K562 (cell line): ENCODE data around the gene PCSK2. TPM values are rescaled to one million over a fixed set of nuclear protein-coding genes. Genes with fewer than 3 reads are reported as not detected.

Experiments used
- ATAC-seq: fragments of 200-7000 bp; cut with Tn5 transposase; 3 replicates; pipeline ENCODE4 v1.9.1; 2020; ENCODE audit warnings: moderate library complexity
- BruUV-seq: library from RNA; stranded (reverse); fragments of 400-500 nt; replicated peaks from 2 replicates; lab custom pipeline; 2021; lab: Mats Ljungman, UMichigan
- CTCF ChIA-PET: fragments of 300-600 bp; formaldehyde crosslinking; extraction: SDS; loops from one replicate; lab custom pipeline; 2021; ENCODE audit warnings: low intra/inter-chr PET ratio; lab: Yijun Ruan, JAX
- POLR2A ChIA-PET: fragments of 300-600, 350-650 bp; sonication (Branson Sonifier 250); formaldehyde crosslinking; extraction: SDS; loops from one replicate; lab custom pipeline; 2021; ENCODE audit warnings: antibody characterized with exemption, inconsistent platforms; lab: Yijun Ruan, JAX
- DNase-seq, 4 experiments: peaks; one replicate each; pipeline versions ENCODE4 v3.0.0 to v3.0.0-alpha.2; 2011 to 2018; ENCODE audit warnings: low spot score in 3 of 4, mixed read lengths in 3 of 4; ENCODE audit errors: extremely low read depth in 1 of 4
- FAIRE-seq: peaks from 2 replicates; lab custom pipeline; 2011; peaks lifted over from hg19 to GRCh38; lab: Jason Lieb, UNC
- H2AFZ ChIP-seq: 2 replicates; pipeline ENCODE4 v1.6.0; 2011; ENCODE audit warnings: low read depth, low read length, control low read depth, inconsistent platforms
- H3K27ac ChIP-seq: fragments of 200-600 bp; 3 replicates; pipeline ENCODE4 v1.8.0; 2011; ENCODE audit warnings: low read depth, mild to moderate bottlenecking, control low read depth, inconsistent platforms, low read length, moderate library complexity, mixed read lengths; ENCODE audit errors: extremely low read depth
- H3K27me3 ChIP-seq, 2 experiments: fragments of 300-600 bp in 1 of 2; 2 replicates in 1 of 2; 3 replicates in 1 of 2; pipeline versions ENCODE4 v1.6.0 to v1.8.0; 2011; ENCODE audit warnings: inconsistent platforms in 2 of 2, low read length in 2 of 2, mild to moderate bottlenecking in 1 of 2, mixed read lengths in 1 of 2, moderate library complexity in 1 of 2; ENCODE audit not compliant: control insufficient read depth in 2 of 2, insufficient read depth in 2 of 2
- H3K36me3 ChIP-seq: fragments of 300-600 bp; 3 replicates; pipeline ENCODE4 v1.8.0; 2011; ENCODE audit warnings: mild to moderate bottlenecking, low read length, inconsistent platforms; ENCODE audit not compliant: control insufficient read depth, insufficient read depth
- H3K4me1 ChIP-seq, 2 experiments: fragments of 200-600 bp in 1 of 2; replicated peaks in 1 of 2; 2 replicates in 1 of 2; 3 replicates in 1 of 2; pipeline versions ENCODE4 v1.5.1 to v1.8.0; 2011; ENCODE audit warnings: inconsistent platforms in 2 of 2, low read length in 2 of 2, mild to moderate bottlenecking in 1 of 2, mixed read lengths in 1 of 2, moderate library complexity in 1 of 2; ENCODE audit not compliant: control insufficient read depth in 2 of 2, insufficient read depth in 2 of 2
- H3K4me2 ChIP-seq: 2 replicates; pipeline ENCODE4 v1.6.1; 2011; ENCODE audit warnings: low read length, control low read depth, inconsistent platforms, mixed read lengths; ENCODE audit not compliant: insufficient read depth
- H3K4me3 ChIP-seq: fragments of 200-600 bp; sonication (generic), shearing (Covaris generic); 2 replicates; pipeline ENCODE4 v1.5.1; 2016; ENCODE audit warnings: control low read depth, inconsistent platforms
- H3K79me2 ChIP-seq: fragments of 200-600 bp; 3 replicates; pipeline ENCODE4 v1.8.0; 2011; ENCODE audit warnings: low read length, inconsistent platforms; ENCODE audit not compliant: control insufficient read depth, insufficient read depth
- H3K9ac ChIP-seq, 2 experiments: 2 replicates each; pipeline versions ENCODE4 v1.6.0 to v1.6.1; 2011; ENCODE audit warnings: low read depth in 2 of 2, low read length in 2 of 2, control low read depth in 1 of 2, inconsistent platforms in 1 of 2, mild to moderate bottlenecking in 1 of 2, mixed read lengths in 1 of 2; ENCODE audit not compliant: insufficient read depth in 1 of 2
- H3K9me1 ChIP-seq: one replicate; pipeline ENCODE4 v1.6.0; 2011; ENCODE audit warnings: inconsistent platforms, mild to moderate bottlenecking, low read length, moderate library complexity; ENCODE audit not compliant: control insufficient read depth, insufficient read depth
- H3K9me3 ChIP-seq: replicated peaks from 2 replicates; pipeline ENCODE4 v1.5.1; 2011; ENCODE audit warnings: low read depth, low read length, inconsistent platforms; ENCODE audit not compliant: control insufficient read depth, insufficient read depth
- H4K20me1 ChIP-seq: replicated peaks from 2 replicates; pipeline ENCODE4 v1.6.1; 2011; ENCODE audit warnings: low read length, inconsistent platforms, mixed read lengths; ENCODE audit not compliant: control insufficient read depth, insufficient read depth
- COPS2 ChIP-seq: fragments of 450-650 bp; conservative IDR thresholded peaks from 2 replicates; pipeline ENCODE4 v1.6.1; 2016; ENCODE audit warnings: mild to moderate bottlenecking, moderate library complexity
- HEY1 ChIP-seq: fragments of 250-450 bp; sonication (Bioruptor Pico); IDR thresholded peaks from 2 replicates; pipeline ENCODE4 v1.5.0; 2020; ENCODE audit warnings: mild to moderate bottlenecking, moderate library complexity, borderline replicate concordance
- MAZ ChIP-seq, 2 experiments: fragments of 450-650 bp in 1 of 2; sonication (generic) in 1 of 2; formaldehyde crosslinking; IDR thresholded peaks in 1 of 2; conservative IDR thresholded peaks in 1 of 2; 2 replicates each; pipeline versions ENCODE4 v1.4.0 to v1.5.0; 2020; ENCODE audit warnings: mild to moderate bottlenecking in 1 of 2, missing genetic modification reagents in 1 of 2
- NFIX ChIP-seq: fragments of 250-450 bp; sonication (Bioruptor Pico); IDR thresholded peaks from 2 replicates; pipeline ENCODE4 v1.4.0; 2020; ENCODE audit warnings: low read depth, mild to moderate bottlenecking, moderate library complexity
- SIN3A ChIP-seq, 2 experiments: fragments of 150-350 bp in 1 of 2; IDR thresholded peaks; 2 replicates each; pipeline ENCODE4 v1.6.1; 2011 to 2016; ENCODE audit warnings: borderline replicate concordance in 2 of 2, low read depth in 2 of 2, low read length in 2 of 2, mild to moderate bottlenecking in 2 of 2, moderate library complexity in 2 of 2; ENCODE audit not compliant: control insufficient read depth in 1 of 2
- ZNF3 ChIP-seq: fragments of 250-450 bp; sonication (Bioruptor Pico); IDR thresholded peaks from 2 replicates; pipeline ENCODE4 v1.5.0; 2021; ENCODE audit warnings: mild to moderate bottlenecking, moderate library complexity
- WGBS: fragments of 100-300 bp; shearing (Covaris generic); methylation state at CpG from one replicate; pipeline ENCODE4 v1.1.6; 2016; ENCODE audit warnings: low coverage, mixed read lengths; ENCODE audit not compliant: insufficient coverage; ENCODE audit errors: missing lambda C conversion rate; 5-methylcytosine and 5-hydroxymethylcytosine counted together
- in situ Hi-C: fragments of 300-500 bp; cut with MboI; formaldehyde crosslinking; loops from 4 replicates; pipeline ENCODE4 v1.15.0; 2018; ENCODE audit warnings: inconsistent platforms, mixed read lengths
- intact Hi-C: fragments of 100-400 bp; cut with micrococcal nuclease; formaldehyde crosslinking; loops from 2 replicates; pipeline ENCODE4 v1.14.2; 2022
- polyA plus RNA-seq, 8 experiments: library from polyadenylated mRNA; depleted of rRNA in 4 of 8; stranded (reverse) in 5 of 8; unstranded in 3 of 8; fragments of >200 nt; fragmentation: Nextera tagmentation in 2 of 8; fragmentation: Illumina TruSeq in 1 of 8; extraction: Ambion mirVana in 2 of 8; extraction: Trizol in 1 of 8; gene quantifications; 2 replicates each; pipeline versions ENCODE4 v1.2.1 to v1.2.3, GENCODE V29; 2011 to 2014; ENCODE audit warnings: inconsistent platforms in 1 of 8, missing spikeins in 1 of 8
- total RNA-seq, 7 experiments: library from RNA; depleted of rRNA in 6 of 7; stranded (reverse); fragments of >200 nt in 6 of 7; fragmentation: Illumina TruSeq in 2 of 7; extraction: Trizol in 2 of 7; gene quantifications; 2 replicates each; pipeline versions ENCODE4 v1.2.1 to v1.2.3, GENCODE V29; 2011 to 2021; ENCODE audit warnings: low replicate concordance in 1 of 7
- TF ChIP-seq, protein P1 (sequence below): IDR thresholded peaks from 3 replicates; pipeline ENCODE4 v1.6.1; 2011; ENCODE audit warnings: borderline replicate concordance, mild to moderate bottlenecking, moderate library complexity; ENCODE audit not compliant: insufficient read length; ENCODE audit errors: extremely low read depth
- TF ChIP-seq, protein P2 (sequence below): fragments of 450-650 bp; formaldehyde crosslinking; IDR thresholded peaks from 2 replicates; pipeline ENCODE4 v1.4.0; 2020; ENCODE audit warnings: mild to moderate bottlenecking, moderate library complexity
- TF ChIP-seq, protein P3 (sequence below), 2 experiments: fragments of 200-800 bp in 1 of 2; sonication (Bioruptor generic) in 1 of 2; sonication (generic) in 1 of 2; formaldehyde crosslinking in 1 of 2; IDR thresholded peaks in 1 of 2; conservative IDR thresholded peaks in 1 of 2; 2 replicates each; pipeline versions ENCODE4 v1.5.0 to v1.6.1; 2016 to 2020; ENCODE audit warnings: missing compliant biosample characterization in 1 of 2, missing genetic modification characterization in 1 of 2, missing genetic modification reagents in 1 of 2

Gene PCSK2
- total and polyA plus RNA-seq, 9 of the 15 experiments (the other 6 are each of a cell fraction or from before 2014, with no cell fraction given) = 0.04 to 0.07 (median 0.05) TPM; not detected in 6

DNA sequence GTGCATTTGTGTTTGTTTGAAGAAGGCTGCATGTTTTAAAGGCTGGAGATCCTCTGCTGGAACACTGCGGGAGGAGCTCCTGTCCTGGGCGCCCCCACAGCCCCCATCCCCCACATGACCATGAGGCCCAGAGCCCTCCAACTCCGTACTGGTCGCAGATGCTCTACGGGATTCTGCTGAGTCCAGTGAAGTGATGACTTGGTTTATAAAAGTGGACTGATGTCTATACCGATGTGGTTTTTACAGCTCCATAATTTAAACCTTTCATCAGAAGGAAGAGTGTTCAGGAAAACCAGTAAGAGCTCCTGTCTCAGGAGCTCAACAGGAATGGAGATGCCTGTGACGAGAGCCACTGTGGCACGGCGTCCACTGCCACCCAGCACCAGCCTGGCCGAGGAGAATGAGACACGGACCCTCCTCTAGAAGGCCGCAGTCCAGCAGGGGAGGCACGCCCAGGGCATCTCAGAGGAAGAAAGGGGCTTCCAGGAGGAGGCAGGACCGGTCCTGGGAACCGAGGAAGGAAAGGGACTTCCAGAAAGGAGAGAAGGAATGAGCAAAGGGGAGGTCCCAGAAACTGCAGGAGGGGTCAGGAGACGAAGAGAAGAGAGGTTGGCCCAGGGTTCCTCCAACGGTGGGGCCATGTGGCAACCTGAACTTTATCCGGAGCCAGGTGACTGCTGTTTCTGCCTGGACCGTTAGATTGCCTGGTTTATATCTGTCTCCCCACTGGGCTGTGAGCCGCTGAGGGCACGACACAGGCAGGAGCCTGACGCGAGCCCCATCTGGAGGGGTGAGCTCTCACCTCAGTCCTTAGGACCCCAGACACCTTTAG lies 277.4 kb downstream of the PCSK2 start:
- no peak overlapping the region; the same call in 2 of the 3 replicates for H3K27ac ChIP-seq
- no peak for FAIRE-seq
- no peaks in the 10 kb centered on the region for H4K20me1 ChIP-seq
- H3K27me3 ChIP-seq = peaks cover 0 to 16% of the 10 kb centered on the region in 2 experiments; a peak in 3 of 5 replicates
- TF ChIP-seq HEY1 (CRISPR knock-in tag) = no peak
- TF ChIP-seq, protein P1, sequence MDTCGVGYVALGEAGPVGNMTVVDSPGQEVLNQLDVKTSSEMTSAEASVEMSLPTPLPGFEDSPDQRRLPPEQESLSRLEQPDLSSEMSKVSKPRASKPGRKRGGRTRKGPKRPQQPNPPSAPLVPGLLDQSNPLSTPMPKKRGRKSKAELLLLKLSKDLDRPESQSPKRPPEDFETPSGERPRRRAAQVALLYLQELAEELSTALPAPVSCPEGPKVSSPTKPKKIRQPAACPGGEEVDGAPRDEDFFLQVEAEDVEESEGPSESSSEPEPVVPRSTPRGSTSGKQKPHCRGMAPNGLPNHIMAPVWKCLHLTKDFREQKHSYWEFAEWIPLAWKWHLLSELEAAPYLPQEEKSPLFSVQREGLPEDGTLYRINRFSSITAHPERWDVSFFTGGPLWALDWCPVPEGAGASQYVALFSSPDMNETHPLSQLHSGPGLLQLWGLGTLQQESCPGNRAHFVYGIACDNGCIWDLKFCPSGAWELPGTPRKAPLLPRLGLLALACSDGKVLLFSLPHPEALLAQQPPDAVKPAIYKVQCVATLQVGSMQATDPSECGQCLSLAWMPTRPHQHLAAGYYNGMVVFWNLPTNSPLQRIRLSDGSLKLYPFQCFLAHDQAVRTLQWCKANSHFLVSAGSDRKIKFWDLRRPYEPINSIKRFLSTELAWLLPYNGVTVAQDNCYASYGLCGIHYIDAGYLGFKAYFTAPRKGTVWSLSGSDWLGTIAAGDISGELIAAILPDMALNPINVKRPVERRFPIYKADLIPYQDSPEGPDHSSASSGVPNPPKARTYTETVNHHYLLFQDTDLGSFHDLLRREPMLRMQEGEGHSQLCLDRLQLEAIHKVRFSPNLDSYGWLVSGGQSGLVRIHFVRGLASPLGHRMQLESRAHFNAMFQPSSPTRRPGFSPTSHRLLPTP = no peak
- no peak for TF ChIP-seq NFIX (CRISPR knock-in tag)
- TF ChIP-seq, protein P2, sequence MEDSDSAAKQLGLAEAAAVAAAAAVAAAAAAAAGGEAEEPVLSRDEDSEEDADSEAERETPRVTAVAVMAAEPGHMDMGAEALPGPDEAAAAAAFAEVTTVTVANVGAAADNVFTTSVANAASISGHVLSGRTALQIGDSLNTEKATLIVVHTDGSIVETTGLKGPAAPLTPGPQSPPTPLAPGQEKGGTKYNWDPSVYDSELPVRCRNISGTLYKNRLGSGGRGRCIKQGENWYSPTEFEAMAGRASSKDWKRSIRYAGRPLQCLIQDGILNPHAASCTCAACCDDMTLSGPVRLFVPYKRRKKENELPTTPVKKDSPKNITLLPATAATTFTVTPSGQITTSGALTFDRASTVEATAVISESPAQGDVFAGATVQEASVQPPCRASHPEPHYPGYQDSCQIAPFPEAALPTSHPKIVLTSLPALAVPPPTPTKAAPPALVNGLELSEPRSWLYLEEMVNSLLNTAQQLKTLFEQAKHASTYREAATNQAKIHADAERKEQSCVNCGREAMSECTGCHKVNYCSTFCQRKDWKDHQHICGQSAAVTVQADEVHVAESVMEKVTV = no peak
- TF ChIP-seq COPS2 = no peak
- TF ChIP-seq ZNF3 (CRISPR knock-in tag) = no peak
- TF ChIP-seq SIN3A (IDR thresholded peaks at IDR 0.05; ENCODE audit: borderline replicate concordance in 2 of 2, control insufficient read depth in 1 of 2, low read depth in 2 of 2, low read length in 2 of 2) = no peak
- TF ChIP-seq, protein P3, sequence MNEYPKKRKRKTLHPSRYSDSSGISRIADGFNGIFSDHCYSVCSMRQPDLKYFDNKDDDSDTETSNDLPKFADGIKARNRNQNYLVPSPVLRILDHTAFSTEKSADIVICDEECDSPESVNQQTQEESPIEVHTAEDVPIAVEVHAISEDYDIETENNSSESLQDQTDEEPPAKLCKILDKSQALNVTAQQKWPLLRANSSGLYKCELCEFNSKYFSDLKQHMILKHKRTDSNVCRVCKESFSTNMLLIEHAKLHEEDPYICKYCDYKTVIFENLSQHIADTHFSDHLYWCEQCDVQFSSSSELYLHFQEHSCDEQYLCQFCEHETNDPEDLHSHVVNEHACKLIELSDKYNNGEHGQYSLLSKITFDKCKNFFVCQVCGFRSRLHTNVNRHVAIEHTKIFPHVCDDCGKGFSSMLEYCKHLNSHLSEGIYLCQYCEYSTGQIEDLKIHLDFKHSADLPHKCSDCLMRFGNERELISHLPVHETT (CRISPR knock-in tag; conservative IDR thresholded peaks at IDR 0.05 in 1 of 2, IDR thresholded peaks at IDR 0.05 in 1 of 2) = no peak
- no peak for TF ChIP-seq MAZ (CRISPR knock-in tag; conservative IDR thresholded peaks at IDR 0.05 in 1 of 2, IDR thresholded peaks at IDR 0.05 in 1 of 2)
- TF ChIP-seq, all 486 proteins: peak for 0
- BruUV-seq = no TSS peak
- no peaks in the 10 kb centered on the region for H3K9me1 ChIP-seq
- DNase-seq (no peak), ATAC-seq (peak; percentile 53)
- H3K4me3 ChIP-seq = no peak overlapping the region
- H3K36me3 ChIP-seq = no peaks in the 10 kb centered on the region
- POLR2A ChIA-PET = no interaction called here
- CTCF ChIA-PET = interaction anchor here (0.6 to 1.2 kb wide), 6 partner anchors 113 to 773 kb away, joined by 3 to 4 read pairs (median 4); no protein-coding TSS in a partner anchor
- H2AFZ ChIP-seq = peak overlapping the region; percentile 72
- peak overlapping the region in 1 of 2 experiments; percentile 72; a peak in 2 of 4 replicates for H3K9ac ChIP-seq
- no peaks in the 10 kb centered on the region; the same call in 1 of the 2 replicates for H3K9me3 ChIP-seq
- H3K79me2 ChIP-seq = no peaks in the 10 kb centered on the region
- H3K4me2 ChIP-seq = peak overlapping the region; percentile 62
- 7% methylated on average over 16 of the region's 23 CpGs for WGBS
- in situ Hi-C loops = loop anchor here (25.0 kb wide), 1 partner anchor 783 kb away; the partner anchor contains the start of gene ZNF133
- peaks cover 6 to 23% of the 10 kb centered on the region in 2 experiments for H3K4me1 ChIP-seq
- intact Hi-C loops = loop anchor here (1.0 to 10.0 kb wide), 3 partner anchors 113 to 771 kb away; no protein-coding TSS in a partner anchor
